Kidney epithelial cell (primary cell): ENCODE measurements around the gene PTPRD. TPM values are rescaled to one million over a fixed set of nuclear protein-coding genes. Genes with fewer than 3 reads are reported as not detected.

Source experiments
- DNase-seq: peaks from one replicate; pipeline ENCODE4 v3.0.0-alpha.2; 2010; ENCODE audit warnings: low read depth
- H3K27me3 ChIP-seq: 2 replicates; pipeline ENCODE4 v1.6.0; 2011; ENCODE audit warnings: low read length; ENCODE audit not compliant: control insufficient read depth, insufficient read depth
- H3K36me3 ChIP-seq: 2 replicates; pipeline ENCODE4 v1.5.1; 2011; ENCODE audit warnings: low read length; ENCODE audit not compliant: control insufficient read depth, insufficient read depth
- H3K4me3 ChIP-seq: 2 replicates; pipeline ENCODE4 v1.5.1; 2011; ENCODE audit warnings: low read depth, mild to moderate bottlenecking, control low read depth, low read length
- CTCF ChIP-seq: IDR thresholded peaks from 2 replicates; pipeline ENCODE4 v1.5.1; 2011; ENCODE audit warnings: mild to moderate bottlenecking, moderate library complexity, low read length, control low read depth, inconsistent platforms; ENCODE audit not compliant: insufficient read depth, poor library complexity, severe bottlenecking
- total RNA-seq: library from RNA; depleted of rRNA; stranded (reverse); fragments of >200 nt; gene quantifications from 2 replicates; pipeline ENCODE4 v1.2.3, GENCODE V29; 2015

PTPRD gene
- total RNA-seq, 1 donor from 2014 or later, result 18.8 TPM

DNA sequence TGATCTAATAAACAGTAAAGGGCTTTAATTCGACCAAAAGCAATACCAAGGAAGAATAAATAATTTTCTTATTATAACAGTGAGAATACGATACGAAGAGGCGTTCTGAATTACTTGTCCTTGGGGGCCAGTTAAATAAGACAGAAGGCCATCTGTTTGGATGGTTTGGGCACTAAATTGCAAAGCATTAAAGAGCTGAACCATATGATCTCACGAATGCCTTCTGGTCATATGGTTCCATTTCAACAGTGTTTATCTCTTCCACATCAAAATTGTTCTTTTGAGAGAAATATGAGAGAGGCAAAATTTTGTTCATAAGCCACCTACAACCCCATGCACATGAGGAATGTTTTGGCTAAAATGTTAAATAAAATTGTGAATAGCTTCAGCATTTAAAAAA, 605.4 kb downstream of the PTPRD start:
- H3K4me3 ChIP-seq, result no peak overlapping the region
- H3K27me3 ChIP-seq, result no peaks in the 10 kb centered on the region
- DNase-seq, result no peak
- no peak for TF ChIP-seq CTCF
- no peaks in the 10 kb centered on the region for H3K36me3 ChIP-seq

DNA sequence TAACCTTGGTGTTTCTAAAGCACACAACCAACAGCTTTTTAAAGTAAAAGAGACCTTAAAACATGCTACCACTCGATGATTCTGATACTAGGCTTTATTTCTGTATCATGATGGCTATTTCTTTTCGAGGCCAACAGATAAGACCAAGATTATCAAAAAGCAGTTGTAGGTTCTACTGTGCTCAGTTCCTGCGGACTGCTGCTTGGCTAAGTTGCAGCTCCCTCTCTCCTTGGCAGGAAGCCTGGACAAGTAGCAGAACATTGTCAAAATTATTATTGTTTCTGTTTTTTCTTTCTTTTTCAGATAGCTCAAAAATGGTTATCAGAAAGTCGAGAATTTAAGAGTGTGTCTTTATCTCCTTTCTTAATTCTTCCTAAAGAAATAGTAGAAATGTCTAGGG, 607.6 kb downstream of the PTPRD start:
- no peak overlapping the region for H3K4me3 ChIP-seq
- no peak for DNase-seq
- no peaks in the 10 kb centered on the region for H3K36me3 ChIP-seq
- TF ChIP-seq CTCF, result no peak
- H3K27me3 ChIP-seq, result no peaks in the 10 kb centered on the region

- no peaks in the 10 kb centered on the region for H3K27me3 ChIP-seq
- TF ChIP-seq CTCF, result no peak
- H3K36me3 ChIP-seq, result no peaks in the 10 kb centered on the region
- no peak for DNase-seq
- H3K4me3 ChIP-seq, result no peak overlapping the region
These were observed 609.8 kb downstream of the PTPRD start for GRCh38 chr9:10003047-10003446.

DNA sequence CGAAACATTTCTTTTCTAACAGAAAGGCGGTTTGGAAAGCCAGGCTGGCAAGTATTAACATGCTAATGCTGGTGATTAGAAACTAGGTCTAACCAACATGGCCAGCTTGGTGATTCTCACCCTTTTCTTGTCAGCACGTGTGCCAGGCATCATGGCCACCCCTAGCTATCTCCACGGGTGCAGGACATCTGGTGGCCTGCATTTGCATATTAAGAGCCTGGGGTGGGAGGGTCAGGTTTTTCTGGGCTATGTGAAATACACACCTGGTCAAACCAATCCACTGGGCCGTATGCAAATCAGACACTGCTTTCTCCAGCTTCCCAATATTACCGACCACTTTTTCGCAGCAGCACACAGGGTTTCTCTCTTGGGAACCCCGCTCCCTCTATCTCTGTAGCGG, 612.1 kb downstream of the PTPRD start:
- Histone ChIP-seq H3K36me3 (no peaks in the 10 kb centered on the region), H3K27me3 (no peaks in the 10 kb centered on the region), H3K4me3 (no peak overlapping the region)
- DNase-seq, result no peak
- no peak for TF ChIP-seq CTCF

DNA sequence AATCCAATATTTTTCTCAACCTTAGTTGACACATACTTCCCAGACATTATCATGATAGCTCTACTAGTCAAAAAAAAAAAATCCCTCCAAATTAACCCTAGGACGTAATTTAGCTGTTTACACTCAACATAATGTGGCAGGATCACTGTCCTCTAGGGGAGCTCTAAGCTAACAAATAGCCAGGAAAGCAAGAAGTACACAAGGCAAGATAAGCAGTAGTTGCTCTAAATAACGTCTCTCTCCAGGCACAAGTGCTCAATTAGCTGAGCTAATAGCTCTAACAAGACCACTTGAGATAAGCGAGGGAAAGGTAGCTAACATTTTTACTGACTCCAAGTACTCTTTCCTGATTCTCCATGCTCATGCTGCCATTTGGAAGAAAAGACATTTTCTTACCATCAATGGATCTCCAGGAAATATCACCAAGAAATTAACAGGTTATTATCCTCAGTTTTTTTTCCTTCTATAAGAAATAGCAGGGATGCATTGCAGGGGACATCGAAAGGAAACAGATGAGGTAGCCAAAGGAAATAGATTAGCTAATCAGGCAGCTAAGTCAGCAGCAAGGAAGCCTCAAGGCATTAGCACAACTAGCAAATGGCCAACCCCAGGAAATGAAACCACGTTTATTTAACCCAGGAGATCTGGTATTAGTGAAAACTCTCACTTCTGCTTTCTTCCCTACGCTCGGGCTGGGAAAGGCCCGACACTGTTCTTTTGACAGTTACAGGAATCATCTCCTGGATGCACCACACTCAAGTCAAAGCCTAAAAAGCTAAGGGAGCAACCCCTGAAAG, 614.1 kb downstream of the PTPRD start:
- peak; percentile 32 for TF ChIP-seq CTCF
- DNase-seq, result no peak
- Histone ChIP-seq H3K36me3 (no peaks in the 10 kb centered on the region), H3K4me3 (no peak overlapping the region), H3K27me3 (no peaks in the 10 kb centered on the region)

GRCh38 chr9:9997585-9997984, 615.2 kb downstream of the PTPRD start:
- Histone ChIP-seq H3K27me3 (no peaks in the 10 kb centered on the region), H3K36me3 (no peaks in the 10 kb centered on the region), H3K4me3 (no peak overlapping the region)
- DNase-seq, result no peak
- no peak for TF ChIP-seq CTCF
